Superior temporal gyrus (tissue), 1 donor: ENCODE results near the gene PNPLA7.
A peak's percentile ranks its signal among the peaks of the same experiment; 100 is the strongest.

Experiments used
- DNase-seq: peaks from one replicate; pipeline ENCODE4 v3.0.0-alpha.2; 2016; ENCODE audit errors: extremely low spot score

The PNPLA7 gene

DNA sequence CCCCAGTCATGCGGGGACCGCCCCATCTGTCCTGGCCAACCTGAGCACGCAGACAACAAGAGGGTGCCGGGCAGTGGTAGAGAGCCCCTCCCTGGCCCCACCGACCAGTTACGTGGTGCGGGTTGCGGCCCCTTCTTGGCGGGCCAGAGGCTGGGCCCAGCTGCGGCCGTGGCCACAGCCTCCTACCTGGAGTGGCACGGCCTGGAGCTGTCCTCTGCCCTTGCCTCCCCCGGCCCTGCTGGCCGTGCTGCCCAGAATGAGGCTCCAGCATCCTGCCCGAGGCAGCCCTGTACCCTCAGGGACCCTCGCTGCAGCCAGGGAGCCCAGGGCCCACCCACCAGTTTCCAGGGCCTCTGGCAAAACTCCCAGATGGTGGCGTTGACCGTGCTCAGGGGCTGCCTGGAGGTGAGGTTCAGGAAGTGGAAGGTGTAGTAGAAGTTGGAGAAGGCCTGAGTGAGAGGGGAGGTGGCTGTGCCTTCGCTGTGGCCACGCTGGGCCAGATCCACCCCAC is 114.8 kb downstream of the PNPLA7 start:
- DNase-seq = no peak

DNA sequence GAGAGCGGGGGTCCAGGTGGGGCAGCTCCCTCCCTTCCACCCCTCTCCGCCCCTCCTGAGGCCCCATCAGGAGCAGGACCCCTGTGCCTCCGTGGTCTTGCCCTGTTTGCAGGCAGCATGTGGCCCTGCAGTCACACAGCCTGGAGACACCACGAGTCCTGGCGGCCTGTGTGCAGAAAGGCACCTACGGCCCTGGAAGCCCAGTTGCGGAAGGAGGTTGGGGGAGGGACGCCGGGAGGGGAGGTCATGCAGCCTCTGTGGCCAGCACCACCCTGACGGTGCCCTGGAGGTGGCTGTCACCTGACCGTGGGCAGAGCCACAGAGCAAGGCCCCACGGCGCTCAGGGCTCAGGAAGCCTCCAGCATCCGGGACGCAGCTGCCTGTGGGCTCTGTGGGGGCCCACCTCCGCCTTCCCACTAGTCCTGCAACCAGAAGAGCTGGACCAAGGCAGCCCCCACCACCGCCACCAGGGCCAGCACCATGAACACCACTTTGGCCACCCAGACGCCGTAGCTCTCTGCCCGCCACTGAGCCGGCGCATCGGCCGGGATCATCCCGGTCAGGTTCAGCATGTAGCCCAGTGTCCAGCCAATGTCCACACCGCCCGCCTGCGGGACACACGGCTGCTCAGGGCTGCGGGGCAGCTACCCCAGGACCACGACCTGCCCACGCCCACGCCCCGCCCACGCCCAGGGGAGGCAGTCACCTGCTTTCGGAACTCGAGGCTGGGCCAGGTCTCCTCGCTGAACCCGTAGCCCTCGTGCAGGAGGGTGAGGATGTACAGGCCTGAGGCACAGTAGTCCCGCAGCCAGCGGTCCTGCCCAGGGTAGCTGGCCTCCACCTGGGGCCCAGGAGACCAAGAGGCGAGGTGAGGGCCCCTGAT is 115.5 kb downstream of the PNPLA7 start:
- no peak for DNase-seq

DNA sequence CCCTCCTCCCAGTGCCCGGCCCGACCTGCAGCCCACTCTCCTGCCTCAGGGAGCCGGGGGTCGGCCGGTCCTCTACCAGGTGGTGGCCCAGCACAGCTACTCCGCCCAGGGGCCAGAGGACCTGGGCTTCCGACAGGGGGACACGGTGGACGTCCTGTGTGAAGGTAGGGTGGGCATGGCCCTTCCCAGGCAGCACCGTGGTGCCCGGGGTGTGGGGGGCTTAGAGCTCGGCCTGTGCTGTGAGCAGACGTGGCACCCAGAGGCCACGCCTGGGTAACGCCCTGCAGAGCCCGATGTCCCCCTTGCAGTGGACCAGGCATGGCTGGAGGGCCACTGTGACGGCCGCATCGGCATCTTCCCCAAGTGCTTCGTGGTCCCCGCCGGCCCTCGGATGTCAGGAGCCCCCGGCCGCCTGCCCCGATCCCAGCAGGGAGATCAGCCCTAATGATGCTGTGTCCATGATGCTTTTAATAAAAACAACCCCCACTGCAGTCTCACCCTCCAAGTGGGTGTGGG is 116.2 kb downstream of the PNPLA7 start:
- DNase-seq = no peak

DNA sequence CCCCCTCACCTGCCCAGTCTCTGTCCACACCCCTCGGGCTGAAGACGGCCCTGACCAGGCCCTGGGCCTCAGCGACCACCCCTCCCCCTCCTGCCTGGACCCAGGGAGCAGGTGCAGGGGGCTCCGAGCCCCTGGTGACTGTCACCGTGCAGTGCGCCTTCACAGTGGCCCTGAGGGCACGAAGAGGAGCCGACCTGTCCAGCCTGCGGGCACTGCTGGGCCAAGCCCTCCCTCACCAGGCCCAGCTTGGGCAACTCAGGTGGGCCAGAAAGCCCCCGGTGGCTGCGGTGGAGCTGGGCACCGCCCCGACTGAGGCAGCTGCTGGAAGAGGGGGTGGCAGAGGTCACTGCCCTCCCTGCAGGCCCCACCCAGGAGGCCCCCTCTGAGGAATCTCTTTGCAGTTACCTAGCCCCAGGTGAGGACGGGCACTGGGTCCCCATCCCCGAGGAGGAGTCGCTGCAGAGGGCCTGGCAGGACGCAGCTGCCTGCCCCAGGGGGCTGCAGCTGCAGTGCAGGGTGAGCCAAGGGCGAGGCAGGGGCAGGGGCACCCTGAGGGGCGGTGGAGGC is 116.8 kb downstream of the PNPLA7 start:
- no peak for DNase-seq

DNA sequence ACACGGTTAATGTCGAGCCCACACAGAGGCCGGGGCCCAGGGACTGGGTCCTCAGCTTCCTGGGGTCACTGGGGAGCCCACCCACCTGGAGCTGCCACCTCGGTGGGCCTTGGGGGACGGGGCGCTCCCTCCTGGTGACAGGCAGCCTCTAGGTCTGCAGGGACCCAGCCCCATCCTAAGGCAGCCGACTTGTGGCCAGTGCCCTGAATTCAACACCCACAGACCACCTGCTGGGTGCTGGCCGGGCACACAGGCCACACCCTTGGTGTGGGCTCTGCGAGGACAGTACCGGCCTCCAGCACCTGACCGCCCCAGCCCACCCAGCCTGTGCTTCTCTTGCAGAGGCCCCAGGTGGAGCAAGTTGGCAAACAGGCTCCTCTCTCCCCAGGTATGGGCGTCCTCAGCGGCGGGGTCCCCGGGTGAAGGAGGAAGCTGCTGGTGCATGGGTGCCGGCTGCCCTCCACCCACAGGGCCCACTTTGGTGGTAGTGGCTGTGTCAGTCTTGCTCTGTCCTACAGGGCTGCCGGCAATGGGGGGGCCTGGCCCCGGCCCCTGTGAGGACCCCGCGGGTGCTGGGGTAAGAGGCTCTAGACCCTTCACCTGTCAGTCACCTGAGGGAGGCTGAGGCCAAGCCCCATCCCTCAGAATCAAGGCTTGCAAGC is 117.4 kb downstream of the PNPLA7 start:
- DNase-seq = no peak

DNA sequence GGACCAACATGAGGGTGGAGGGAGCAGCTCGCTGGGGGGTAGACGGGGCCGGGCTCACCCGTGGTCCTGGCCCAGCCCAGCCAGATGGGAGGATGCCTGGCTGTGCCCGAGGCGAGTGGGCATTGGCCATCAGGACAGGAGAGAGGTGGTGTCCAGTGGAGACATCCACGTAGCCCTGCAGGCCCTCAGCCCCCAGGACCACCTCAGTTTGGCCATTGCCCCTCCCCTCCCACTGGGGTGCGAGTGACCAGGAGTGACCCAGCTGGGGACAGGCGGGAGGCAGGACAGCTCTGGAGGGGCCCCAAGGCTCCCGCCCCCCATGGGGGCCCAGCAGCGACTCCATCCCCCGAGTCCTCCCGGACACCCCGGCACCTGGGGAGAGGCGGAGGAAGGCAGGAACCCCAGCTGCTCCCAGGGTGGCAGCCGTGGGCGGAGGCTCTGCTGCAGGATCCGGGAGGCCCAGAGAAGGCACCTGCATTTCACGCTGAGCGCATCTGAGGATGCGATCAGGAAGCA is 118.7 kb downstream of the PNPLA7 start:
- DNase-seq = no peak

DNA sequence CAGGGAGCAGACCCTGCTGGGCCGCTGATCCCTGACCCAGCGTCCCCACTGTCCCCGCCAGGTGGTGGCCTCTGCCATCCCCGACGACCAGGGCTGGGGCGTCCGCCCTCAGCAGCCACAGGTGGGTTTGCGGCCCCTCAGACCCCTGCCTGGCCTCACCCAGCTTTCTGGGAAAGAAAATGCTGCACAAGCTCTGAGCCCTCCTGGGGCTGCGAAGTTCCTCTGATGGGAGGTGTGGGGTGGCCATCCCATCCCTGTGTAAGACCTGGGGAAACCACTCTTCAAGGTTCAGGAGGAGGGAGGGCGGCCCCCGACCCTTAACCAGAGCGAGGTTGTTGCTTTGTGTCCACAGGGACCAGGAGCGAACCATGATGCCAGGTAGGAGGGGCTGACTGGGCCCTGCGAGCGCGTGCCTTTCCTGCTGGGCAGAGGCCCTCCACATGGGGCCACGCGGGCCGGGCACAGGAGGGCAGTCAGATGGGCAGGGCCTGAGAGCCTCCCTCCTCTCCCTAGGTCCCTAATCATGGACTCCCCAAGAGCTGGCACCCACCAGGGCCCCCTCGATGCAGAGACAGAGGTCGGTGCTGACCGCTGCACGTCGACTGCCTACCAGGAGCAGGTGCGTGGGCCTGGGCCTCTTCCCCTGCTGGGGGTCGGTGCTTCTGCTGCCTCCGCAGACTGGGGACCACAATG is 119.3 kb downstream of the PNPLA7 start:
- DNase-seq = no peak

DNA sequence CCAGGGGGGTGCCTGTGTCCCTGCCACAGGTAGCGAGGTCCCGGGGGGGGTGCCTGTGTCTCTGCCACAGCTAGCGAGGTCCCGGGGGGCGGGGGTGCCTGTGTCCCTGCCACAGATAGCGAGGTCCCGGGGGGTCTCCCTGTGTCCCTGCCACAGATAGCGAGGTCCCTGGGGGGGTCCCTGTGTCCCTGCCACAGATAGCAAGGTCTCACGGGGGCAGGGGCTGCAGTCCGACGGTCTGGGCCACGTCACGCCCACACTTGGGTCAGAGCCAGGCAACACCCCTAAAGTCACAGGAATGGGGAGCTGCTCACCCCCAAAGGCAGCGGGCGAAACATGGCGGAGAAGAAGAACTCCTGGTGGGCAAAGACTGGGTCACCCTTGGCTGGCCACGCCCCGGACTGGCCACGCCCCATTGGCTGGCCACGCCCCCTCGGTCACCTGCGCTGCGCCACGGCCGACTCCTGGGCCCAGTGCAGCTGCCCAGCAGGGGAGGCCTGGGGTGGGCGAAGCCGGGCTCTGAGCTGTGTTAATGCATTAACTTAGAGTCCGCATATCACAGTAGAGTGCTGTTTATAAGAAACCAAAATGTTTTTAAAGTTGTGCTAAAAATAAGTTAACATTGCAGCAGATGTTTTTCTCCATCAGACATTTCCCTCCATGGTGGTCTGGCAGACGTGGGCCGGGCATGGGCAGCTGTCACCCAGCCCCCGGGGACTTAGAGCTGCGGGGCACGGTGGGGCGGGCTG is 120.1 kb downstream of the PNPLA7 start:
- DNase-seq = no peak

DNA sequence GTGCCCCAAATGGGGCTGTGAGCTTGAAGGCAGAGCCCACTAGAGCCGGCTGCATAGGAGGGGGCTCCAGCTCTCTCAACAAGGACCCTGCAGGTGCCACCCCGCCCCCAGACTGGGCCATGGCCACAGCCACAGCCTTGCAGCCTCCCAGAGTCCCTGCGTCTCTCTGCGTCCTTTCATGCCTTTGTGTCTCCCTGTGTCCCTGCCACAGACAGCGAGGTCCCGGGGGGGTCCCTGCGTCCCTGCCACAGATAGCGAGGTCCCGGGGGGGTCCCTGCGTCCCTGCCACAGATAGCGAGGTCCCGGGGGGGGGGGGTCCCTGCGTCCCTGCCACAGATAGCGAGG is 120.7 kb downstream of the PNPLA7 start:
- no peak for DNase-seq

DNA sequence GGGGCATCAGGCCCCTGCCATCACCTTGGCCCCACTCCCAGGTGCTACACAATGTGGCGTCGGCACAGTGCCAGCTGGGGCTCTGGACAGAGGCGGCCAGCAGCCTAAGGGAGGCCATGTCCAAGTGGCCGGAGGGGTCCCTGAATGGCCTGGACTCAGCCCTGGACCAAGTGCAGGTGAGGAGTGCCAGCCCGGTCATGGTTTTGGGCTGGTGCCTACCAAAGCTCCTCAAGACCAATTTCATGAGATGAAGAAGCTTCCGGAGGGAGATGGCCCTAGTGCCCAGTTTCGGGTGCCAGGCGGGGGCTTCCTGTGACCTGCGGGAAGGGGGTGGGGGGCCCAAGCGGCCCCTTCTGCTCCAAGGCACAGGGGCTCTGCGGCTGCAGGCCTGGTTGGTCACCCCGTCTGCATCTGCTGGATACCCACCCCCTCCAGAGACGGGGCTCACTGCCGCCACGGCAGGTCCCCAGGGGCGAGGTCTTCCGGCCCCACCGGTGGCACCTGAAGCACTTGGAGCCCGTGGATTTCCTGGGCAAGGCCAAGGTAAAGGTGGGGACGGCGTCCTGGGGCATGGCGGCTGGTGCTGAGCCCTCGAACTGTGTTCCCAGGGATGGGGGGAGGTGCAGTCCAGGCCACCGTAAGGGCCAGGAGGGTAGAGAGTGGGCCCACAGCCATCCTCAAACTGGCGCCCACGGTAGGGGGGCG is 121.2 kb downstream of the PNPLA7 start:
- DNase-seq = no peak

DNA sequence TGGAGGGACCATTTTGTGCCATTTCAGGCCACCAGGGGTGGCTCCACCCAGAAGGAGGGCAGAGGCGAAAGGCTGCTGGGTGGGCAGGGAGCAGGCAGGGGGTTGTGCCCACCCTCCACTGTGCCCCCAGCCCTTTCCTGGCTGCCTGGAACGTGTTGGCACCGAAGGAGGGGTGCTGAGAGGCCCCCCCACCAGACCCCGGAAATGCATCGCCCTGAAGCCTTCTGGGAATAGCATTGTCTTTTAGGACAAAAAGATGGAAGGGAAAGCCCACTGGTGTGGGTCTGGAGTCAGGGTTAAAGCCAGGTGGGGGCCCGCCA is 121.9 kb downstream of the PNPLA7 start:
- no peak for DNase-seq

DNA sequence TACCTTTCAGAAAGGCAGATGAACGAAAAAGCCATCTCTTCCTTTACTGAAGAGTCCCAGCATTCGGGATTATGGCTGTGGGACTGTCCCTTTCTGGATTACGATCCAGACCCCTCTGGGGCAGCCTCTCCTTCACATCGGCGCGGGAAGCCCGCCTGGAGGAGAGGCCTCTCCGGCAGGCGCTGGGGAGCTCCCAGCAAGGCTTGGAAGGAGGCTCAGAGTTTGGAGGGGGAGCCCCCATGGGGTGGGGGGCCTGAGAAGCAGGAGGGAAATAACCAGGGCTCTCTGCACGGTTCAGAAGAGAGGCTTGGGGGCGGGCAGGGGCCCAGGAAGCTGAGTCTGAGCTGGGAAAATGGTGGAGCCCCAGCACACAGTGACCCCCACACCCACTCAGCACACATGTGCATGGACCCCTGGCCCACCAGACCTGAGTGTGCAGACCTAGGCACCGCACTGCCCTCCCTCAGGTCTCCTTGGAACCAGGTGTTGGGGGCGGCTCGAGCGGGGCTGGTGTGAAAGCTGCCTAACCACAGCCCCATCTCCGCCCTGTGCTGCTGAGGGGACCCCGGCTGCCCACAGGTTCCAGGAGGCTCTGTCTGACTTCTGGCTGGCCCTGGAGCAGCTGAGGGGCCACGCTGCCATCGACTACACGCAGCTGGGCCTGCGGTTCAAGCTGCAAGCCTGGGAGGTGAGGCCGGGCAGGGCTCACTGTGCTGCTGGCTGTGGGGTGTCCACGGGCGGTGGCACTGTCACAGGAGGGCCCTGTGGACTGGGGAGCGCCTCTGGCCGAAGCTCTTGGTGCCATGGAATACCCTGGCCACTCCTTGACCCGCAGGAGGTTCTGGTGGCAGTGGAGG is 122.5 kb downstream of the PNPLA7 start:
- DNase-seq = no peak

DNA sequence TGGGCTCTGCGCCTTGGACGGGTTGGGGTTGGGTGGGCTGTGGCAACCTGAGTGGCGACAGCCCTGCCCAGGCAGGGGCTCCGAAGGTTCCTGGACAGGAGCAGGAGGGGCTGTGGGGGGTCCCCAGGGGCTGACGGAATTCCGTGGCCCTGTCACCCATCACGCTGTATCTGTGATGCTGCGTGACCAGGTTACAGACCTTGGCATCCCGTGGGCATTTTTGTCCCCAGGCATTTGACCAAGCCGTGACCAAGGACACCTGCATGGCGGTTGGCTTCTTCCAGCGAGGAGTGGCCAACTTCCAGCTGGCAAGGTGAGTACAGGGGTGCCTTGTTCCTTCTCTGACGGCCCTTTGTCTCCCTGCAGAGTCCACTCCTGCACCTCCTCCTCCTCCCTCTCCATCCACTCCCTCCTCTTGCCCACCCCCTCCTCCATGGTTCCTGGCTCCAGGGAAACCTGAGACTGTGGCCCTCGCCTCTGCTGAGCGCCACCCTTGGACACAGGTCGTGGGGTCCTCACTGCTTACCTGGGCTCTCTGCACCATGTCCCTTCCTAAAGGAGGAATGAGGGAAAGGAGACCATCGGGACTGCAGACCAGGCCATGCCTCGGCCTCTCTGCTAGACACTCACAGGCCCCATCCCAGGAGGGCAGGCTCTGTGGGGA is 124.1 kb downstream of the PNPLA7 start:
- no peak for DNase-seq

DNA sequence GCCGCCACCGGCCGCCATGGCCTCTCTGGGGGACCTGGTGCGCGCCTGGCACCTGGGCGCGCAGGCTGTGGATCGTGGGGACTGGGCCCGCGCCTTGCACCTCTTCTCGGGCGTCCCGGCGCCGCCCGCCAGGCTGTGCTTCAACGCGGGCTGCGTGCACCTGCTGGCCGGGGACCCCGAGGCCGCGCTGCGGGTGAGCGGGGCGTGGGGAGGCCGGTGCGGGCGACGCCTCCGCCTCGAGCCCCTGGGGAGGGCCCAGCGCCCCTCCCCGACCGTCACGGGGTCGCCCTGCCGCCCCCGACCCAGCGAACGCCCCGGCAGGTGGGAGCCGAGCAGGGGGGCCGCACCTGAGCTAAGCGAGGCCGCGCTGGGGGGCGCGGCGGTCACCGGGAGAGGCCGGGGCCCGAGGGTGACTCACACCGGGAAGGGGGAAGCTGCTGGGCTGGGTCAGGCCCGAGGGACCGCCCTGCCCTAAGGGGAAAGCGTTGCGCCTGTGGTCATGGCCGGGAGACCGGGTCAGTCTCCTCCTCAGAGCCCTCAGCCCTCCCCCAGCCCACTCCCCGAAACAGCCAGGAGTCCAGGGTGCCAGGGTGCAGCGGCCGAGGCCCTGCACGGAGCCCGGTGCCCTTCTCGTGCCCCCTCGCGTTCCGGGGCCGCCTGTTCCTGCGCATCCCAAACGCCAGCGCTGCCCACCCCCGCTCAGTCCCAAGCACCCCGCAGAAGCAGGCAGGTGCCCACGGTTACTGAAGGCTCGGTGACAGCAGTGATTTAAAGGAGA is 126.5 kb downstream of the PNPLA7 start:
- no peak for DNase-seq

DNA sequence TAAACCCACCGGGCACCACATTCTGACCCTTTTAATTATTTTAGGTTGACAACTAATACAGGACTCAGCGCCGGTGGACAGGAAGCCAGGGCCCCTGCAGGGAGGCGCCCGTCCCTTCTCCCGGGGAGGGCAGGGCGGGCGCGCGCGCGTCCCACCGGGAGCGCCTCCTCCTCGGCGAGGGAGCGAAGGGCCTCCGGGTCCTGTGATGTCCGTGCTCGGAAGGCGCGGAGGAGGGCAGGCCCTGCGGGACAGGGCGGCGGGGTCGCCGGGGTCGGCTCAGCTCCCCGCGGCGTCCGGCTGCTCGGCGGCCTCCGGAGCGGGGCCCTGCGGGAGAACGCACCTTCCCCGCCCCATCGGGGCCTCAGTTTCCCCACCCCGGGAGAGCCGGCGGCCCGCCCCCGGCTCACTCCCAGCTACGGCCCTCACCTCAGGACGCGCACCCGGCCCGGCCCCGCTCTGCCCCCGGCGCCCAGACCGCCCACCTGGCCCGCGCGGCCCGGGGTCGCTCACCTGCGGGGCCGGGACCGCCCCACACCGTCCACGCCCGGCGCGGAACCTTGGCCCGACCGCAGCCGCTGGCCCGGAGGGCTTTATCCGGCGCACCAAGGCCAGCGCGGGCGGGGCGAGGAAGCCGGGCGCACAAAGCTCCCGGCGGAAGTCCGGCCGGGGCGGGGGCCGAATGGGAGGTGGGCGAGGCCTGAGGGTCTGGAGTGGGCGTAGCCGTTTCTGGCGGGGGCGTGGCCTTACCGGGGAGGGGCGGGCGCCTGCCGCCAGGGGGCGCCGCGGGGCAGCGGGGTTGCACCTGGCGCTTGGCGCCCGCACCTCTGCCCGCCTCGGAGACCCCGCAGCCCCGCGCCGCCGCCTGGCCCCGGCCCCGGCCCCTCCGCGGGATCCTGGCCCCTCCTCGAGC is 127.3 kb downstream of the PNPLA7 start, which contains the start of the genes EXD3 and NOXA1:
TSS of gene EXD3 (minus strand) at position 559 of the 910 bp plus-strand sequence. CDS start 27,805 bp downstream, outside the sequence.
TSS of gene NOXA1 (plus strand) at position 790 of the 910 bp plus-strand sequence. CDS start 137 bp downstream, outside the sequence.
- peak; percentile 85 for DNase-seq

DNA sequence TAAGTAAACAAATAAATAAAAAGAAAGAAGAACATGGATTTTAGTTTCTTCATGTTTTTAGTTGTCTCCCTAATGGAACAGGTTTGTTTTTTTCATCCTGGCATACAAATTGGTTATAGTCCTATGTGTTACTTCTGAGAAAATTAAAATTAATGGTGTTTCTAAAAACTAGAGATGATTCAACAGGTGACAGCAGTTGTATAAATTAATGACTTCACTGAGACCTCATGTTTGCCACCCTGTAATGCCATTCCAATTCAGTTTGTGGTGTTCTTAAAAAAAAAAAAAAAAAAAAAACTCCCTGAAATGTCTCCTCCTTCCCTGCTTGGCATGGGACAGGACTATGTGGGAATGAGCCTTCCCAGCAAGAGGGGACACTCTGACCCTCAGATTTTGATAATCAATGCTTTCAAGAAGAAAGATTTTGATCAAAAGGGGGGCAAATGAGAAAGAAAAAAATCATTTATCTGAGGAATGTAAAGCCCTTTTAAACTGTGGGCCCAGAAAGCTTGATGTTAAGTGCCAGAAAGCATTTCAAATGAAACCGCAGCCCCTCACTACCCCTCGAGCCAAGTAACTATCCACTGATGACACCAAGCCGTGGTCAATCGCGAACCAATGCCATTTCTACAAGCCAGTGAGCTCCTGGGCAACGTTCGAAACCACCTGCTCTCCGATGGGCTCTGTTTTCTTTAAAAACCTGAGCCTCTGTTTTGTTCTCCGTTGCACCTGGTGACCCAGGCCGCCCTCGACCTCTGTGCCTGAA is 128.2 kb downstream of the PNPLA7 start:
- DNase-seq = no peak
